Activated T-cell treated with anti-CD3 and anti-CD28 coated beads for 24 hours (primary cell): Measurements from ENCODE around the gene LRRC23.

Experiments
- DNase-seq: peaks from one replicate; pipeline ENCODE4 v3.0.0-alpha.2; 2020; ENCODE audit warnings: low read depth

The LRRC23 gene

GRCh38 chr12:6946033-6946919 is 41.7 kb downstream of the LRRC23 start:
- DNase-seq = no peak

- DNase-seq = no peak
Measured at GRCh38 chr12:6946920-6947374, 42.3 kb downstream of the LRRC23 start.

- no peak for DNase-seq
Measured at GRCh38 chr12:6947615-6948014, 43.0 kb downstream of the LRRC23 start.

GRCh38 chr12:6948873-6949594 is 44.4 kb downstream of the LRRC23 start:
- DNase-seq = no peak

- no peak for DNase-seq
Measured at GRCh38 chr12:6950401-6950801, 45.8 kb downstream of the LRRC23 start.

GRCh38 chr12:6950811-6951540 is 46.4 kb downstream of the LRRC23 start, which contains the start of gene PTPN6:
TSS of gene PTPN6 (plus strand) at chr12:6951356. CDS start at chr12:6951513, 157 bp downstream.
- DNase-seq = no peak

GRCh38 chr12:6951551-6952120 is 47.0 kb downstream of the LRRC23 start:
- no peak for DNase-seq

- DNase-seq = no peak
Measured at GRCh38 chr12:6952121-6952862, 47.7 kb downstream of the LRRC23 start.

GRCh38 chr12:6952863-6953441 is 48.3 kb downstream of the LRRC23 start:
- DNase-seq = no peak

- DNase-seq = peak; percentile 83
Measured at GRCh38 chr12:6953442-6954315, 49.1 kb downstream of the LRRC23 start.

- no peak for DNase-seq
Measured at GRCh38 chr12:6954316-6955107, 49.9 kb downstream of the LRRC23 start.

- no peak for DNase-seq
Measured at GRCh38 chr12:6955108-6956020, 50.7 kb downstream of the LRRC23 start.

GRCh38 chr12:6956021-6956727 is 51.6 kb downstream of the LRRC23 start:
- DNase-seq = no peak

GRCh38 chr12:6957151-6957701 is 52.6 kb downstream of the LRRC23 start:
- no peak for DNase-seq

GRCh38 chr12:6957741-6958608 is 53.4 kb downstream of the LRRC23 start:
- DNase-seq = no peak

GRCh38 chr12:6958609-6959057 is 54.0 kb downstream of the LRRC23 start:
- no peak for DNase-seq
